Measurements from ENCODE around the gene STK17A. TPM values are rescaled to one million over a fixed set of nuclear protein-coding genes. Genes with fewer than 3 reads are reported as not detected.
"Not testable (repeated sequence)": the region's sequence is repeated elsewhere in the genome, so short reads cannot be mapped to it uniquely, and the experiment has no call there.

The STK17A gene
- total and polyA plus RNA-seq, 2 of the 8 experiments (the other 6 are each of a cell fraction or from before 2014, with no cell fraction given), result 2.2 to 12.2 TPM

DNA sequence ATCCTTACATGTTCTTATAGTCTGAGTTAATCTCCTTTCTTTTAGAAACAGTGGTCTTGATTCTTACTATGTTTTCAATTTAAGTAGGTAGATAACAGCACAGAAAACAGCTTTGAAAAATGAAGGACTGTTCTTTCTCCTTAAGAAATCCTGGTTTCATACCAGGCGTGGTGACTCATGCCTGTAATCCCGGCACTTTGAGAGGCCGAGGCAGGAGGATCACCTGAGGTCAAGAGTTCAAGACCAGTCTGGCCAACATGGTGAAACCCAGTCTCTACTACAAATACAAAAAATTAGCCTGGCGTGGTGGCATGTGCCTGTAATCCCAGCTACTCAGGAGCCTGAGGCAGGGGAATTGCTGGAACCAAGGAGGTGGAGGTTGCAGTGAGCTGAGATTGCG, 13.5 kb downstream of the STK17A start:
- H3K27ac ChIP-seq (ENCODE audit: low read depth, low read length); H3K56ac ChIP-seq (replicated peaks; ENCODE audit: insufficient read length, low read depth, low read length); H4K5ac ChIP-seq (ENCODE audit: insufficient read length, low read depth, low read length); POLR2A ChIA-PET (ENCODE audit: partially characterized antibody); H3K4me3 ChIP-seq (ENCODE audit: extremely low read depth in 1 of 4, insufficient read depth in 2 of 4, low read depth in 3 of 4, low read length in 4 of 4); H3K14ac ChIP-seq (ENCODE audit: insufficient read length); H3K23ac ChIP-seq (ENCODE audit: insufficient read length); H2BK12ac ChIP-seq (ENCODE audit: low read depth, low read length); H3K9me3 ChIP-seq (ENCODE audit: insufficient read depth in 2 of 2, low read depth in 1 of 2, low read length in 1 of 2); H3K27me3 ChIP-seq (replicated peaks in 1 of 4; ENCODE audit: control insufficient read depth in 3 of 4, extremely low read depth in 1 of 4, insufficient read depth in 3 of 4, low read length in 3 of 4); H2AK5ac ChIP-seq (ENCODE audit: low read depth, low read length); H4K91ac ChIP-seq (replicated peaks; ENCODE audit: insufficient read length, low read length); H2BK5ac ChIP-seq (ENCODE audit: low read depth, low read length); H3K36me3 ChIP-seq (ENCODE audit: control insufficient read depth in 2 of 4, insufficient read depth in 4 of 4, low read length in 3 of 4); H3K18ac ChIP-seq (ENCODE audit: extremely low read depth, low read length); H2BK15ac ChIP-seq (ENCODE audit: low read length); H4K8ac ChIP-seq (ENCODE audit: extremely low read depth, insufficient read depth, low read length); H3K4me1 ChIP-seq (replicated peaks in 1 of 4; ENCODE audit: control insufficient read depth in 3 of 4, insufficient read depth in 4 of 4, low read length in 3 of 4); H3K23me2 ChIP-seq (ENCODE audit: low read depth, low read length); H4K20me1 ChIP-seq (replicated peaks in 1 of 2; ENCODE audit: control insufficient read depth in 1 of 2, insufficient read depth in 2 of 2, low read length in 2 of 2); H2BK20ac ChIP-seq (ENCODE audit: low read length); H3K79me1 ChIP-seq (ENCODE audit: low read depth, low read length); H3K4me2 ChIP-seq (ENCODE audit: insufficient read depth in 1 of 2, low read depth in 2 of 2, low read length in 2 of 2); DNase-seq (ENCODE audit: low read depth in 1 of 2, low spot score in 2 of 2); H2AFZ ChIP-seq (ENCODE audit: low read length); H3K9ac ChIP-seq (replicated peaks in 1 of 4; ENCODE audit: extremely low read depth in 1 of 4, low read depth in 3 of 4, low read length in 3 of 4); FAIRE-seq; H3K4ac ChIP-seq (replicated peaks; ENCODE audit: insufficient read length, low read depth, low read length); H2BK120ac ChIP-seq (replicated peaks; ENCODE audit: low read depth, low read length): not testable (repeated sequence)
- peaks cover 0 to 27% of the 10 kb centered on the region in 2 experiments; a peak in 2 of 4 replicates for H3K79me2 ChIP-seq (ENCODE audit: control insufficient read depth in 1 of 2, insufficient read depth in 2 of 2, low read length in 2 of 2)
- CTCF ChIA-PET (ENCODE audit: partially characterized antibody), result interaction anchor here (2.6 kb wide), 1 partner anchor 14 kb away, joined by 12 read pairs; the partner anchor contains the start of gene STK17A
- 85% methylated on average over 5 of the region's 5 CpGs; no CpG with 5 or more reads in 1 of the 2 experiments for whole genome bisulfite sequencing, 2 experiments (ENCODE audit: extremely low coverage in 1 of 2, insufficient coverage in 1 of 2, insufficient read length in 1 of 2, insufficient replicate concordance in 2 of 2, low coverage in 1 of 2, low lambda C conversion rate in 2 of 2, missing lambda C conversion rate in 1 of 2)
